ENCODE data around the gene SORL1-AS1. TPM values are rescaled to one million over a fixed set of nuclear protein-coding genes. Genes with fewer than 3 reads are reported as not detected.

Gene SORL1-AS1

DNA sequence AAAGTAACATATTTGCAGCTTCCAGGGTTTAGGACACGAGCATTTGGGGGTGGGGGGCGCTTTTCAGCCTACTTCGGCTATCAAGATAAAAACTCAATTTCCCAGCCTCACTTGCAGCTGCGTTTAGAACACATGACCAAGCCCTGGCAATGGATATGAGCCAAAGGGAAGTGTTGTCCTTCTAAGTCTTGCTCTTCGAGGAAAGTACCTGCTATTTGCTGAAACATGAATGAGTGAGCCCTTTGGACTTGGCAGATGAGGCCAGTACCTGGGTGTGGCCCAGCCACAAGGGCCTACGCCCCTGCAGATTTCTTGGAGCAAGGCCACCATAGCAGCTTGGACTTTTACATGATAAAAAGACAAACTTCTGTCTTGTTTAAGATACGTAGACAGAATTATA, 60.9 kb downstream of the SORL1-AS1 start:
- Mint-ChIP-seq H3K4me3 (no peak overlapping the region), H3K9me3 (peaks cover 3% of the 10 kb centered on the region), H3K4me1 (peaks cover 22% of the 10 kb centered on the region), H3K27ac (no peak overlapping the region), H3K36me3 (ENCODE audit: low read depth) (no peaks in the 10 kb centered on the region), H3K27me3 (no peaks in the 10 kb centered on the region)
- POLR2A ChIA-PET = no interaction called here
- no peak for DNase-seq
- CTCF ChIA-PET = no interaction called here

DNA sequence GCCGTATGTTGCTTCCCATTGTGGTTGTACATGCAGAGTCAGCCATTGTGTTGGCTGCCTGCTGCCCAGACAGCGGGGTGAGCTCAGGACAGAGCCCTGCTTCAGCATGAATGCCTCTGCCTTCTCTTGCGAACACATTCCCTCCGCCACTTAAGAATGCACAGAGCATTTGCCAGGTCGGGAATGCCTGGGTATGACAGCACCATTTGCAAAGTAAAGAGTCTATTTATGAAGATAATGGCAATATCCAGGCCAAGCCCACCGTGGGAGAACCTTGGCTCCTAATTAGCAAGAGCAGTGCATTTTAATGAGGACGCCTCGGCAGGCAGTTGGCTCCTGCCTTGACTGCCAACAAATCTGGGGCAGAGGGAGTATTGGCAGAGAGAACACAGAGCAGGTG, 63.1 kb downstream of the SORL1-AS1 start:
- Mint-ChIP-seq H3K27ac (no peak overlapping the region), H3K9me3 (peaks cover 3% of the 10 kb centered on the region), H3K27me3 (no peaks in the 10 kb centered on the region), H3K4me3 (no peak overlapping the region), H3K36me3 (ENCODE audit: low read depth) (no peaks in the 10 kb centered on the region), H3K4me1 (peaks cover 17% of the 10 kb centered on the region)
- POLR2A ChIA-PET = interaction anchor here (0.6 kb wide), 1 partner anchor 22 kb away, joined by 3 read pairs; no protein-coding TSS in a partner anchor
- CTCF ChIA-PET = no interaction called here
- no peak for DNase-seq

Other genes with a start within 250 kb of the SORL1-AS1 start
- gene SC5D, start 160.2 kb downstream of the SORL1-AS1 start, total RNA-seq = 10 to 100 TPM; 20.4 to 22.9 TPM
- 100 to 1,000 TPM; 197 to 207 TPM for gene SORL1, start 653 bp downstream of the SORL1-AS1 start, total RNA-seq

All from activated CD4-positive, alpha-beta T cell treated with anti-CD3 and anti-CD28 coated beads, Interleukin-2, amount 10 ng/mL, durations not matched to agents 7 days and 5 days (primary cell).